Body of pancreas (tissue), 4 donors: ENCODE data around the gene TTC31. TPM values are rescaled to one million over a fixed set of nuclear protein-coding genes. Genes with fewer than 3 reads are reported as not detected.

ENCODE experiments used
- ATAC-seq: fragments of 150-250 bp; one replicate; pipeline ENCODE4 v1.9.1; 2016
- DNase-seq, 4 donors: peaks; one replicate each; pipeline ENCODE4 v3.0.0-alpha.2; 2019
- H3K27ac ChIP-seq, 4 donors: fragments of 200-600 bp; sonication (generic); 1 replicate in 3 of 4; 2 replicates in 1 of 4; pipeline versions ENCODE4 v1.5.1 to v1.6.1; 2016 to 2019; ENCODE audit warnings: mild to moderate bottlenecking in 1 of 4, mixed read lengths in 1 of 4, moderate library complexity in 1 of 4
- H3K27me3 ChIP-seq, 2 donors: fragments of 200-600 bp; sonication (generic); one replicate each; pipeline ENCODE4 v1.6.0; 2016; ENCODE audit warnings: mild to moderate bottlenecking in 1 of 2
- H3K36me3 ChIP-seq, 2 donors: fragments of 200-600 bp; sonication (generic); replicated peaks in 1 of 2; 2 replicates each; pipeline ENCODE4 v1.5.1; 2016; ENCODE audit warnings: low read depth in 2 of 2; ENCODE audit not compliant: insufficient read depth in 1 of 2
- H3K4me1 ChIP-seq: fragments of 200-600 bp; sonication (generic); one replicate; pipeline ENCODE4 v1.6.0; 2016
- H3K4me3 ChIP-seq, 2 donors: fragments of 200-600 bp; sonication (generic); 1 replicate in 1 of 2; 2 replicates in 1 of 2; pipeline ENCODE4 v1.5.1; 2016 to 2019
- H3K9me3 ChIP-seq, 3 donors: fragments of 200-600 bp; sonication (generic); 1 replicate in 2 of 3; 2 replicates in 1 of 3; pipeline ENCODE4 v1.5.1; 2016
- POLR2A ChIP-seq, 3 donors: fragments of 450-650 bp; IDR thresholded peaks; one replicate each; pipeline ENCODE4 v1.6.1; 2016; ENCODE audit warnings: antibody characterized with exemption in 3 of 3, mild to moderate bottlenecking in 2 of 3
- WGBS, 2 donors: methylation state at CpG; one replicate each; pipeline ENCODE4 v1.1.5; 2017; 5-methylcytosine and 5-hydroxymethylcytosine counted together
- intact Hi-C: fragments of 100-400 bp; cut with DNase I; formaldehyde crosslinking; loops from one replicate; pipeline ENCODE4 v1.15.1; 2023
- total RNA-seq, 2 donors: library from RNA; depleted of rRNA; stranded (reverse); fragments of >200 nt; gene quantifications; one replicate each; pipeline ENCODE4 v1.1.0, GENCODE V29; 2016
- TF ChIP-seq, protein P1 (sequence below), 7 experiments: fragments of 450-650 bp in 4 of 7; fragments of 200-600 bp in 3 of 7; sonication (generic) in 3 of 7; IDR thresholded peaks; one replicate each; pipeline ENCODE4 v1.5.1; 2016 to 2019; ENCODE audit warnings: antibody characterized with exemption in 7 of 7

Gene TTC31
- total RNA-seq, 2 donors from 2014 or later: 26.5 to 28.3 TPM

DNA sequence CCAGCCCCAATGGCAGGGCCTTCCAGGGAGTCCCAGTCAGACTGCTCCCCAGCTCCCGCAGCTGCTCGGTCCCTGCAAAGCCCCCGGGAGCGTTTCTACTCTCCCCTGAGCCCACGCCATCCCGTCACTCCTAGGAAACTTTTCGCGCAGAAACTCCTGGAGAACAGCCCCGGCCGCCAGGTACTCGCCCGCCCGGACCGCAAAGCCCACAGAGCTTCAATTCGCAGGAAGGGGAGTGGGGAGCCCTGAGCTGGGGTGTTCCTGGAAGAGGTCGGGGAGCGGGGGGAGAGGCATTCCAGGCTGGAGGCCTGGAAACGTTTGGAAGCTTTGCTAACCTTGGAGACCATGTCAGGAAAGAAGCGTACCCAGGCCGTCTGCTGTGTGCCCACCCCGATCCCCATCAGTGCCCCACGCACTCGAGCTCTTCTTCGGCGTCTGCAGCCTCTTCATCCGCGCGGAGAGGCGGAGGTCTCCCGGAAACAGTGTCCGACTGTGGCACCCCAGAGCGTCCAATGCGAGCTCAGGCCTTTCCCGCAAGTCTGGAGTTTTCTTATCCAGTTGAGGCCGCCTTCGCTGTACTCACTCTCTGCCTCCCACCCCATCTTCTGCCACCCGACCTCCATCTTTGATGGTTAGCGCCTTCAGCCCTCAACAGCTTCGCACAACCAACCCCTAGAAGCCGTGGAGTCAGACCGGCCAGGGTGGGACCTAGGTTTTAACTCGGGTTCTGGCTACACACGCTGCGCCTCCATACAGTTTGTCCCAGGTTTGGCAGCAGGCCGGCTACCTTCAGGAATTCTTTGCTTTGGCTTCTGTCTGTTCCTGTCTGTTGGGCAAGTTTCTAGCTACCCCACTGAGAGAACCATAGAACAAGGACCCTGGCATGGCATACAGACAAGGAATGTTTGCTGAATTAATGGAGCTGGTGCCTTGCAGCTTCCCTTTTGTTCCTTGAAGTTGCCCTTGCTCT is 20.9 kb downstream of the TTC31 start:
- TF ChIP-seq, protein P1, sequence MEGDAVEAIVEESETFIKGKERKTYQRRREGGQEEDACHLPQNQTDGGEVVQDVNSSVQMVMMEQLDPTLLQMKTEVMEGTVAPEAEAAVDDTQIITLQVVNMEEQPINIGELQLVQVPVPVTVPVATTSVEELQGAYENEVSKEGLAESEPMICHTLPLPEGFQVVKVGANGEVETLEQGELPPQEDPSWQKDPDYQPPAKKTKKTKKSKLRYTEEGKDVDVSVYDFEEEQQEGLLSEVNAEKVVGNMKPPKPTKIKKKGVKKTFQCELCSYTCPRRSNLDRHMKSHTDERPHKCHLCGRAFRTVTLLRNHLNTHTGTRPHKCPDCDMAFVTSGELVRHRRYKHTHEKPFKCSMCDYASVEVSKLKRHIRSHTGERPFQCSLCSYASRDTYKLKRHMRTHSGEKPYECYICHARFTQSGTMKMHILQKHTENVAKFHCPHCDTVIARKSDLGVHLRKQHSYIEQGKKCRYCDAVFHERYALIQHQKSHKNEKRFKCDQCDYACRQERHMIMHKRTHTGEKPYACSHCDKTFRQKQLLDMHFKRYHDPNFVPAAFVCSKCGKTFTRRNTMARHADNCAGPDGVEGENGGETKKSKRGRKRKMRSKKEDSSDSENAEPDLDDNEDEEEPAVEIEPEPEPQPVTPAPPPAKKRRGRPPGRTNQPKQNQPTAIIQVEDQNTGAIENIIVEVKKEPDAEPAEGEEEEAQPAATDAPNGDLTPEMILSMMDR (IDR thresholded peaks at IDR 0.05): no peak
- TF ChIP-seq POLR2A (IDR thresholded peaks at IDR 0.05): no peak
- Histone ChIP-seq H3K4me1 (peaks cover 66% of the 10 kb centered on the region), H3K4me3 (peak overlapping the region; percentile 43 to 74), H3K27me3 (peaks cover 0 to 5% of the 10 kb centered on the region in 2 donors), H3K36me3 (no peaks in the 10 kb centered on the region), H3K9me3 (no peaks in the 10 kb centered on the region), H3K27ac (peak overlapping the region; percentile 53 to 78 (median 72))
- ATAC-seq (no peak), DNase-seq (no peak)
- intact Hi-C loops: no loop called here
- WGBS, 2 donors: 60 to 62% methylated on average over 33 to 45 of the region's 45 CpGs

DNA sequence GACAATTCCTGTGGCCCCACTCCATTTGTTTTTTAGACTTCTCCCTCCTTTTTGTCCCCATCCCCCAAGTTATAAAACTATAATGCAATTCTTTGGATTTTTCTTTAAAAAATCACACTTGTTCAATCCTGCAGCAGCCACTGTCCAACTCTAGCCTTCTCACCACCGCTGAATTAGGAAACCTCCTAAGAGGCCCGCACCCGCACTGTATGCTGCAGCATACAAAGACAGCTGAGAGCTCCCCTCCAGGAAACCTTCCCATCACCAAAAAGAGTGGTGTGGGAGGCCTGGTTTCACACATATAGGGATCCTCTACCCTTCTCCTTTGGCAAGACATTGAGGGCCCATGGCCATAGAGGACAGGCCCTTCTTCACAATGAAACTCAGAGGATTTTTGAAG is 21.7 kb downstream of the TTC31 start:
- Histone ChIP-seq H3K4me1 (peaks cover 58% of the 10 kb centered on the region), H3K4me3 (no peak overlapping the region), H3K27me3 (peaks cover 0 to 4% of the 10 kb centered on the region in 2 donors), H3K27ac (no peak overlapping the region), H3K9me3 (no peaks in the 10 kb centered on the region), H3K36me3 (no peaks in the 10 kb centered on the region)
- ATAC-seq (no peak), DNase-seq (no peak)
- TF ChIP-seq, protein P1 (IDR thresholded peaks at IDR 0.05): no peak
- no peak for TF ChIP-seq POLR2A (IDR thresholded peaks at IDR 0.05)
- intact Hi-C loops: no loop called here
- 91 to 95% methylated on average over 3 of the region's 3 CpGs for WGBS, 2 donors

DNA sequence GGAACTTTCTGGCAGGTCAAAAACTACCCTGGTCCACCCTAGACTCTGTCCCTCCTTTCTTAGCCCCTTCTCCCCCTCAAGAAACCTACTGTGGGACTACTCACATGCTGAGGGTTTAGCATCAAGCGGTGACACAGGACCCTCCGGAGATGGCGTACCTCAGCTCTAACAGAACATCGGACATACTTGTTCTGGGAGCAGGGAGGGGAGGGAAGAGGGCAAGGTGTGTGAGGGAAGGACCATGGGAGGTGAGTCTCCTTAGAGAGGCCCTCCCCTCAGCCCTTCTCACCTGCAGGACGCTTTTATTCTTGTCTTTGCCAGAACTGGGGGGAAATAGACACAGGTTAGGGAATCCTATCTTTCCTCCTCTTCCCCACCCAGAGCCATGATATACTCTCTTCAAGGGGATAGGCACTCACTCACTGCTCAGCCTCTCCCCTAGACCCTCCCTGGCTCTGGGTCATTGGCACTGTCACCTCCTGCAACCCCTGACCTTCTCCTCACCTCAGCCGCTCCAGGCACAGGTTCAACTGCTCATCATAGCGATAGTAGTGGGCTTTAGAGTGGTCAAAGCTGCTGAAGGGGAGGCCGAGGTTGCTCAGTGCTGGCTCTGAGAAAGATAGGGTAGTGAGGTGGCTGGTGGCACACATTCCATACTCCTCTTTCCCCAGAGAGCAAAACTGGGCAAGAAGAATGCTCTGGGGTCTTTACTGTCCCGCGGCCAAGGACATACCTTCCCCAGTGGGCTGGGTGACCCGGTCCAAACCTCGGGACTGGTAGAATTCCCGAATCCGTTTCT is 22.8 kb downstream of the TTC31 start:
- Histone ChIP-seq H3K27me3 (peaks cover 0 to 2% of the 10 kb centered on the region in 2 donors), H3K4me3 (no peak overlapping the region), H3K4me1 (peaks cover 55% of the 10 kb centered on the region), H3K27ac (no peak overlapping the region), H3K9me3 (no peaks in the 10 kb centered on the region), H3K36me3 (no peaks in the 10 kb centered on the region)
- DNase-seq (no peak), ATAC-seq (no peak)
- WGBS, 2 donors: 91 to 95% methylated on average over 13 to 14 of the region's 14 CpGs
- no peak for TF ChIP-seq POLR2A (IDR thresholded peaks at IDR 0.05)
- TF ChIP-seq, protein P1 (IDR thresholded peaks at IDR 0.05): no peak
- intact Hi-C loops: no loop called here

DNA sequence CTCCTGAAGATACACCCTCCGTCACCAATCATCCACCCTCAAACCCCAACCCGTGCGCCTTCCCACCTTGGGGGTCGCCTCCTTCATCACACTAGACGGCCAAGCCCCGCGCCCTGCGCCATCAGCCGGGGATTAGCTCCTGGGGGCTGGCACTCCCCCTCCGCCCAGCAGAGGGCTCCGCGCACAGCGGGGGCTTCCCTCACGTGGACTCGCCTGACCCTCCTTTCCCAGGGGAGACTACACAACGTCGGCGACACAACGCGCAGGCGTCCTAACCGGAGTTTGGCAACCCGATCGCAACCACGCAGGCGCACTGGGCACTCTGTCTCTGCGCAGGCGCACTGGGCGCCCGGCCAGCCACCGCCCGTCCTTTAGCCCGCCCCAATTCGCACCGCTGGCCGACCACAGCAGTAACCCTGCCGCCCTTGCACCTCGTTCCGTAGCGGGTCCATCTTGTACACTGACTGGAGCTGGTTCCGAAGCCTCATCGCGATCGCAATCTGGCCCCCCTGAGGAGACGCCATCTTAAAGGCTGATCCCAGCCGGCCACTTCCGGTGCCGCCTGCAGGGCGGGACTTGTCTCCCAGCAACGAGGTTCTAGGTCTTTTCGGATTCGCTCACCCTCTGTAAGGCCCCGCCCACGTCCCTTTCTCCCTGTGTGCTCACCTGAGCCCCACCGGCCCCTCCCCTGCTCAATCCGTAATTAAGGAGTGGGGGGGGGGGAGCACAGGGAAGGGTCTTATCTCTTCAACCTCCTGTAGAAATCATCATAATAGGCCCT is 24.5 kb downstream of the TTC31 start, which contains the start of gene PCGF1:
TSS of gene PCGF1 (minus strand) at position 551 of the 781 bp plus-strand sequence. CDS start at position 524, 27 bp downstream.
- peaks cover 0 to 9% of the 10 kb centered on the region in 2 donors for H3K27me3 ChIP-seq
- TF ChIP-seq POLR2A (IDR thresholded peaks at IDR 0.05): peak in 2 of 3 donors; percentile 73 to 81
- TF ChIP-seq, protein P1 (IDR thresholded peaks at IDR 0.05): peak in 4 of 7 experiments; percentile 25 to 36 (median 32)
- no peaks in the 10 kb centered on the region for H3K36me3 ChIP-seq
- H3K9me3 ChIP-seq: no peaks in the 10 kb centered on the region
- peaks cover 49% of the 10 kb centered on the region for H3K4me1 ChIP-seq
- H3K27ac ChIP-seq: peak within 1 kb of the TSS; percentile 96 to 99 (median 98)
- WGBS, 2 donors: 0 to 1% methylated on average over 24 to 56 of the region's 56 CpGs
- peak; percentile 100 for DNase-seq
- intact Hi-C loops: no loop called here
- peak; percentile 98 for ATAC-seq
- H3K4me3 ChIP-seq: peak within 1 kb of the TSS; percentile 53 to 65
